ENCODE data around the gene ALG12. TPM values are rescaled to one million over a fixed set of nuclear protein-coding genes. Genes with fewer than 3 reads are reported as not detected.

Gene ALG12
- total RNA-seq, 1 experiment from 2014 or later, result 18.6 TPM

GRCh38 chr22:49886346-49887063 lies 31.7 kb downstream of the ALG12 start:
- no peak for TF ChIP-seq EZH2 (IDR thresholded peaks at IDR 0.05; ENCODE audit: borderline replicate concordance, low read depth, low read length, poor library complexity, severe bottlenecking)
- no peak for TF ChIP-seq CTCF (conservative IDR thresholded peaks at IDR 0.05; ENCODE audit: low read depth, low read length)
- ChIA-PET POLR2A (ENCODE audit: low non-redundant PET) (no interaction called here), CTCF (no interaction called here)
- Histone ChIP-seq H3K4me1 (ENCODE audit: insufficient read depth, low read length, poor library complexity, severe bottlenecking) (peaks cover 9% of the 10 kb centered on the region), H3K9me3 (ENCODE audit: low read depth, low read length, poor library complexity, severe bottlenecking) (no peaks in the 10 kb centered on the region), H3K27ac (ENCODE audit: low read depth, low read length, poor library complexity, severe bottlenecking) (no peak overlapping the region), H3K4me3 (ENCODE audit: low read depth, low read length, poor library complexity, severe bottlenecking) (no peak overlapping the region), H3K36me3 (ENCODE audit: insufficient read depth, low read length, poor library complexity, severe bottlenecking) (peaks cover 54% of the 10 kb centered on the region), H3K27me3 (replicated peaks; ENCODE audit: insufficient read depth, low read depth, low read length, poor library complexity) (no peaks in the 10 kb centered on the region)
- DNase-seq (ENCODE audit: low spot score), result no peak
- BruUV-seq (replicated peaks), result no TSS peak
- intact Hi-C loops (cut with micrococcal nuclease; ENCODE audit: unreplicated experiment), result no loop called here

GRCh38 chr22:49885881-49886280 lies 32.4 kb downstream of the ALG12 start:
- TF ChIP-seq CTCF (conservative IDR thresholded peaks at IDR 0.05; ENCODE audit: low read depth, low read length) (no peak), EZH2 (IDR thresholded peaks at IDR 0.05; ENCODE audit: borderline replicate concordance, low read depth, low read length, poor library complexity, severe bottlenecking) (no peak)
- BruUV-seq (replicated peaks), result no TSS peak
- ChIA-PET POLR2A (ENCODE audit: low non-redundant PET) (no interaction called here), CTCF (no interaction called here)
- intact Hi-C loops (cut with micrococcal nuclease; ENCODE audit: unreplicated experiment), result no loop called here
- no peak overlapping the region for H3K27ac ChIP-seq (ENCODE audit: low read depth, low read length, poor library complexity, severe bottlenecking)
- H3K4me1 ChIP-seq (ENCODE audit: insufficient read depth, low read length, poor library complexity, severe bottlenecking), result peaks cover 9% of the 10 kb centered on the region
- DNase-seq (ENCODE audit: low spot score), result no peak
- H3K27me3 ChIP-seq (replicated peaks; ENCODE audit: insufficient read depth, low read depth, low read length, poor library complexity), result no peaks in the 10 kb centered on the region
- H3K36me3 ChIP-seq (ENCODE audit: insufficient read depth, low read length, poor library complexity, severe bottlenecking), result peaks cover 49% of the 10 kb centered on the region
- H3K9me3 ChIP-seq (ENCODE audit: low read depth, low read length, poor library complexity, severe bottlenecking), result no peaks in the 10 kb centered on the region
- H3K4me3 ChIP-seq (ENCODE audit: low read depth, low read length, poor library complexity, severe bottlenecking), result no peak overlapping the region

GRCh38 chr22:49885281-49885680 lies 33.0 kb downstream of the ALG12 start:
- H3K27ac ChIP-seq (ENCODE audit: low read depth, low read length, poor library complexity, severe bottlenecking), result no peak overlapping the region
- TF ChIP-seq EZH2 (IDR thresholded peaks at IDR 0.05; ENCODE audit: borderline replicate concordance, low read depth, low read length, poor library complexity, severe bottlenecking) (no peak), CTCF (conservative IDR thresholded peaks at IDR 0.05; ENCODE audit: low read depth, low read length) (no peak)
- intact Hi-C loops (cut with micrococcal nuclease; ENCODE audit: unreplicated experiment), result no loop called here
- peaks cover 49% of the 10 kb centered on the region for H3K36me3 ChIP-seq (ENCODE audit: insufficient read depth, low read length, poor library complexity, severe bottlenecking)
- no peak overlapping the region for H3K4me3 ChIP-seq (ENCODE audit: low read depth, low read length, poor library complexity, severe bottlenecking)
- BruUV-seq (replicated peaks), result no TSS peak
- DNase-seq (ENCODE audit: low spot score), result no peak
- no peaks in the 10 kb centered on the region for H3K27me3 ChIP-seq (replicated peaks; ENCODE audit: insufficient read depth, low read depth, low read length, poor library complexity)
- ChIA-PET POLR2A (ENCODE audit: low non-redundant PET) (no interaction called here), CTCF (no interaction called here)
- H3K4me1 ChIP-seq (ENCODE audit: insufficient read depth, low read length, poor library complexity, severe bottlenecking), result peaks cover 9% of the 10 kb centered on the region
- H3K9me3 ChIP-seq (ENCODE audit: low read depth, low read length, poor library complexity, severe bottlenecking), result no peaks in the 10 kb centered on the region
